Muscle layer of duodenum (tissue), 2 donors: Measurements from ENCODE around the gene MEMO1.
"Not testable (repeated sequence)": the region's sequence is repeated elsewhere in the genome, so short reads cannot be mapped to it uniquely, and the experiment has no call there.

ENCODE experiments used
- H3K27ac ChIP-seq: one replicate; pipeline ENCODE4 v1.7.0; 2013; ENCODE audit warnings: mild to moderate bottlenecking, low read length
- H3K27me3 ChIP-seq: one replicate; pipeline ENCODE4 v1.7.0; 2013; ENCODE audit warnings: low read depth, mild to moderate bottlenecking, control low read depth, low read length
- H3K36me3 ChIP-seq, 2 donors: one replicate each; pipeline ENCODE4 v1.7.0; 2013; ENCODE audit warnings: low read length in 2 of 2, control low read depth in 1 of 2, mild to moderate bottlenecking in 1 of 2; ENCODE audit not compliant: insufficient read depth in 2 of 2, control insufficient read depth in 1 of 2
- H3K4me1 ChIP-seq, 2 donors: one replicate each; pipeline ENCODE4 v1.7.0; 2013; ENCODE audit warnings: low read length in 2 of 2, mild to moderate bottlenecking in 2 of 2, control low read depth in 1 of 2, moderate library complexity in 1 of 2; ENCODE audit not compliant: insufficient read depth in 2 of 2, control insufficient read depth in 1 of 2
- H3K4me3 ChIP-seq, 2 donors: one replicate each; pipeline ENCODE4 v1.7.0; 2013; ENCODE audit warnings: low read length in 2 of 2, low read depth in 1 of 2, mild to moderate bottlenecking in 1 of 2
- H3K9me3 ChIP-seq, 2 donors: one replicate each; pipeline ENCODE4 v1.7.0; 2013; ENCODE audit warnings: low read length in 2 of 2, control low read depth in 1 of 2, mild to moderate bottlenecking in 1 of 2; ENCODE audit not compliant: control insufficient read depth in 1 of 2
- donor health status: healthy.

MEMO1 gene

GRCh38 chr2:31900156-31900555, 110.7 kb downstream of the MEMO1 start:
- H3K27ac ChIP-seq, H3K4me3 ChIP-seq, H3K27me3 ChIP-seq, H3K36me3 ChIP-seq, H3K4me1 ChIP-seq, H3K9me3 ChIP-seq: not testable (repeated sequence)

GRCh38 chr2:31898346-31898745, 112.5 kb downstream of the MEMO1 start:
- H3K27me3 ChIP-seq, H3K4me3 ChIP-seq, H3K36me3 ChIP-seq, H3K27ac ChIP-seq, H3K4me1 ChIP-seq, H3K9me3 ChIP-seq: not testable (repeated sequence)

- not testable (repeated sequence) for H3K4me1 ChIP-seq, H3K27ac ChIP-seq, H3K36me3 ChIP-seq, H3K27me3 ChIP-seq, H3K9me3 ChIP-seq, H3K4me3 ChIP-seq
Measured at GRCh38 chr2:31897340-31897739, 113.5 kb downstream of the MEMO1 start.

GRCh38 chr2:31896293-31896692, 114.5 kb downstream of the MEMO1 start:
- Histone ChIP-seq H3K27me3 (no peaks in the 10 kb centered on the region), H3K4me1 (no peaks in the 10 kb centered on the region), H3K27ac (no peak overlapping the region), H3K36me3 (peaks cover under 1 to 4% of the 10 kb centered on the region in 2 donors), H3K4me3 (no peak overlapping the region), H3K9me3 (peaks cover 0 to 2% of the 10 kb centered on the region in 2 donors)

GRCh38 chr2:31894656-31895055, 116.2 kb downstream of the MEMO1 start:
- Histone ChIP-seq H3K36me3 (peaks cover 8 to 9% of the 10 kb centered on the region in 2 donors), H3K4me1 (no peaks in the 10 kb centered on the region), H3K27me3 (no peaks in the 10 kb centered on the region), H3K27ac (no peak overlapping the region), H3K9me3 (peaks cover 0 to 2% of the 10 kb centered on the region in 2 donors), H3K4me3 (no peak overlapping the region)

GRCh38 chr2:31893094-31893493, 117.7 kb downstream of the MEMO1 start:
- Histone ChIP-seq H3K4me1 (no peaks in the 10 kb centered on the region), H3K36me3 (peaks cover 8 to 9% of the 10 kb centered on the region in 2 donors), H3K27me3 (no peaks in the 10 kb centered on the region), H3K9me3 (peaks cover 0 to 2% of the 10 kb centered on the region in 2 donors), H3K27ac (no peak overlapping the region), H3K4me3 (no peak overlapping the region)

GRCh38 chr2:31889044-31889443, 121.8 kb downstream of the MEMO1 start:
- Histone ChIP-seq H3K36me3 (peaks cover 8 to 12% of the 10 kb centered on the region in 2 donors), H3K27ac (no peak overlapping the region), H3K4me3 (no peak overlapping the region), H3K4me1 (no peaks in the 10 kb centered on the region), H3K9me3 (no peaks in the 10 kb centered on the region), H3K27me3 (no peaks in the 10 kb centered on the region)

- no peaks in the 10 kb centered on the region for H3K27me3 ChIP-seq
- peaks cover 8 to 12% of the 10 kb centered on the region in 2 donors for H3K36me3 ChIP-seq
- no peaks in the 10 kb centered on the region for H3K4me1 ChIP-seq
- no peak overlapping the region for H3K4me3 ChIP-seq
- H3K27ac ChIP-seq, result no peak overlapping the region
- no peaks in the 10 kb centered on the region for H3K9me3 ChIP-seq
Measured at GRCh38 chr2:31888550-31888949, 122.3 kb downstream of the MEMO1 start.

- Histone ChIP-seq H3K4me1 (no peaks in the 10 kb centered on the region), H3K27ac (no peak overlapping the region), H3K9me3 (no peaks in the 10 kb centered on the region), H3K36me3 (peaks cover 8 to 12% of the 10 kb centered on the region in 2 donors), H3K4me3 (no peak overlapping the region), H3K27me3 (no peaks in the 10 kb centered on the region)
Measured at GRCh38 chr2:31886700-31887099, 124.1 kb downstream of the MEMO1 start.

- H3K4me1 ChIP-seq, result no peaks in the 10 kb centered on the region
- H3K27me3 ChIP-seq, result no peaks in the 10 kb centered on the region
- no peak overlapping the region for H3K4me3 ChIP-seq
- H3K36me3 ChIP-seq, result no peaks in the 10 kb centered on the region
- H3K27ac ChIP-seq, result no peak overlapping the region
- H3K9me3 ChIP-seq, result no peaks in the 10 kb centered on the region
Measured at GRCh38 chr2:31877008-31877407, 133.8 kb downstream of the MEMO1 start.

- no peaks in the 10 kb centered on the region for H3K4me1 ChIP-seq
- H3K9me3 ChIP-seq, result no peaks in the 10 kb centered on the region
- no peak overlapping the region for H3K4me3 ChIP-seq
- no peaks in the 10 kb centered on the region for H3K36me3 ChIP-seq
- H3K27ac ChIP-seq, result no peak overlapping the region
- H3K27me3 ChIP-seq, result no peaks in the 10 kb centered on the region
Measured at GRCh38 chr2:31874071-31874470, 136.7 kb downstream of the MEMO1 start.

- Histone ChIP-seq H3K4me3 (no peak overlapping the region), H3K9me3 (no peaks in the 10 kb centered on the region), H3K27me3 (no peaks in the 10 kb centered on the region), H3K36me3 (peaks cover 0 to 5% of the 10 kb centered on the region in 2 donors), H3K4me1 (no peaks in the 10 kb centered on the region), H3K27ac (no peak overlapping the region)
Measured at GRCh38 chr2:31865215-31865614, 145.6 kb downstream of the MEMO1 start.
